GM18873 (cell line): ENCODE measurements around the gene EXOC6B.
"Not testable (repeated sequence)": the region's sequence is repeated elsewhere in the genome, so short reads cannot be mapped to it uniquely, and the experiment has no call there.

Source experiments
- ATAC-seq: cut with Tn5 transposase; IDR thresholded peaks from one replicate; pipeline ENCODE4 v1.9.1; 2021; ENCODE audit warnings: mild to moderate bottlenecking, moderate library complexity, moderate number of reproducible peaks; ENCODE audit not compliant: unreplicated experiment, low FRiP score

Gene EXOC6B

DNA sequence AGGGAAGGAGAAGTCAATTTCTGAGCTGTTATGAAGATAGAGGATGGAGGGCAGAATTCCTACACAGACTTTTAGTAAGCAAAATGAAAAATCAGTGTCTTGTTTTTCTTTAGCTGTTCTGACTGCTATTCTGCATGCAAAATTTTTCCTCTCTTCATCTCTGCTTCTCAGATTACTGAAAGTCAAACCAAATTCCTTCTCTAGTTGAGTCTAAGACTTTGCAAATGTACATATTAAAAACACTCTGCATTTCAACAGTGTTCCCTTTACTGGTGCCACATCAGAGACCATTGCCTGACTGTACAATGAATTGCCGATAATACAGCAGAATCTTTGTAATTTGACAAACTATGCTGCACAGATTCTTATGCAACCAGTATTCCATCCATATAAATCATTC, 198.8 kb downstream of the EXOC6B start:
- ATAC-seq = no peak

DNA sequence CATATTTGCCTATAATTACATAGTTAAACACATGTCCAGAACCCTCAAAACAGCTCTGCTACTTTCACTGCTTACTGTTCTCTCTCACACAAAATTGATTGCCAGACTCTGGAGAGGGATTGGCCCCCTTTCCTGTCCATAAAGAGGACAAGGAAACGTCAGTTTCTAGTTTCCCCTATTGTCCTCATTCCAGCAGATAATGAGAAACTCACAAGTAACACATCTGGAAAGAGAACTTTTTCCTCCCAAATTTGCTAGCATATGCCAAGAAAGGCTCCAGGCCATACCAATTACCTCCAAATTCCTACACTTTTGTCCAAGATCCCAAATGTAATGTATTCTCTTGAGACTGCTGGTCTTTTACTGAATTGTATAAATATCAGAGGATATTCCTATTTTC, 200.5 kb downstream of the EXOC6B start:
- no peak for ATAC-seq

DNA sequence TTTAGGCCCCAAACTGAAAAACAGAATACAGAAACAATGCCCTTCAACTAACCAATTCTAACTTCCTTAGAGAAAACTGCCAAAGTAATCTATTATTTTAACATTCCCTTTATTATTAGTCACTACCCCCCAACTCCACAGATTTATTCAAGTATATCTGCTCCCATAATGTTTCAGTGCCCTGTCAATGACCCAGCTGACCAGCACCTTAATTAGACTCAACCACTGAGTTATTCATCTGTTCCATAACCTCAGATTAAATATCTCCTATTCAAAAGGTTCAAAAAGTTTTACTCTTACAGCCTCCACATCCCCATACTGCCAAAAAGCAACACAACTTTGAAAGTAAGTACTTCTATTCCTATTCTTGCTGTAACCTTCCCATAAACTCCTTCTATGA, 202.4 kb downstream of the EXOC6B start:
- ATAC-seq = no peak

DNA sequence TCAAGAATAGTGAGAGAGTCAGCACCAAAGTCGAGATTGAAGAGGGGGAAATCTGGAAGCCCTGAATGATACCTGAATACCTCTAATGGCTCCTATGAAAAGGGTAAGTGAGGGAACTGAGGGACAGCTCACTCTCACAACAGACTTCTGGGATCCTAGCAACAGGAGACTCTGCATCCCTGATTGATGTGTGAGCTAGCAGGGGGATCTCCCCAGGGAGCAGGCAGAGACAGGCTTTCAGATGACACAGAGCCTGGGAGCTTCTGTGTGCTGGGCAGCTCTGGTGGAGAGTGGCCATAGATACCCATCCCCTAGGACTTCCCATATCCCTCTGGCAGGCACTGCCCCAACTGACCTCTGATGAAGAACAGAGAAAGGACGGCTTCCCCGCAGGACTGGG, 206.2 kb downstream of the EXOC6B start:
- no peak for ATAC-seq

DNA sequence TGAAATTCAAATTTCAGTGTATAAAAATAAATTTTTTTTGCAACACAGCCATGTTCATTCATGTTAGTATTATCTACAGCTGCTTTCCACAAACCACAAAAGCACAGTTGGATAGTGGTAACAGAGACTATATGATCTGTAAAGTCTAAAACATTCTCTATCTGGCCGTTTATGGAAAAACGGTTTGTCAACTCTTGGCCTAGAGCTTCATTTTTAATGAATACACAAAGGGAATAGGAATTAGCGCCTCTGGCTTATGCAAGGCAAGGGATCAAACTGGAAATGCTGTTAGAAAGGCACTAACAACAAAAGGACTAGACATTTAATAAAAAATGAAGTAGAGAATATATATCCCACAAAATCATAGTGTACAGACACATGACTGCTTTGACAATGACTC, 211.9 kb downstream of the EXOC6B start:
- ATAC-seq = no peak

DNA sequence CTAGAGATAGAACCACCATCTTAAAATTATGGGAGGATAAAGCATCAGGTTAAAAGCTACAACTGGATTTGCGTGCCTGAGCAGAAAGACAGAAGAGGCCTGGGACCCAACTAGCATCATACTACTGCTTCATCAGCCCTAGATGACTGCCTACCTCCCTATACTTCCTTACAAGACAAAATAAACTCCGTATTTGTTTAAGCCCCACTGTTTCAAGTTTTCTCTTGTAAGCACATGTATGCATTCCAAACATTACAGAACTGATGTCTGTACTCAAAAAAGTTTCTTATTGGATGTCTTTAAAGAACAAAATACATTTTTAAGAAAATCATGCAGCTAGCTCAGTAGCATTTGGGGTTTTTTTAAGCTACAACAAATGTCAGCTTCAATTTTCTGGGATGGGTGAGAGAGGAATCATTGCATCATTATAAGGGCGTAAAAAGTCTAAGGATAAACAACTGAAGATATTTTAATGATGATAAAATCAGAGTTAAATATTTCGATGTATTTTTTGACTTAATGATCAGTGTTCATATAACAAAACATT, 213.1 kb downstream of the EXOC6B start:
- no peak for ATAC-seq

DNA sequence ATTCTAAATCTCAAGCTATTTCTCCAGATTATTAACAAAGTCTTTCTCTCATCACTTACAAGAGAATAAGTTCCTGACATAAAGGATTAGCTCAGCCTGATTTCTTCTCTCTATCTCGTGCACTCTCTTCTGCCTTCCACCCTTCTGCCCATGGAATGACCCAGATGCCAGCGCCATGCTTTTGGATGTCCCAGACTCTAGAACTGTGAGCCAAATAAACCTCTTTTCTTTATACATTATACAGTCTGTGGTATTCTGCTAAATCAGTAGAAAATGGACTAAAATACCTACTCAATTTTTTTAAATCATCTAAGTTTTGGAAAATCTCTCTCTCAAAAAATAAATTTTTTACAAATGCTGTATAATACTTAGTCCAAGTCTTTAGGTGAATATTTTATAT, 218.6 kb downstream of the EXOC6B start:
- ATAC-seq = no peak

DNA sequence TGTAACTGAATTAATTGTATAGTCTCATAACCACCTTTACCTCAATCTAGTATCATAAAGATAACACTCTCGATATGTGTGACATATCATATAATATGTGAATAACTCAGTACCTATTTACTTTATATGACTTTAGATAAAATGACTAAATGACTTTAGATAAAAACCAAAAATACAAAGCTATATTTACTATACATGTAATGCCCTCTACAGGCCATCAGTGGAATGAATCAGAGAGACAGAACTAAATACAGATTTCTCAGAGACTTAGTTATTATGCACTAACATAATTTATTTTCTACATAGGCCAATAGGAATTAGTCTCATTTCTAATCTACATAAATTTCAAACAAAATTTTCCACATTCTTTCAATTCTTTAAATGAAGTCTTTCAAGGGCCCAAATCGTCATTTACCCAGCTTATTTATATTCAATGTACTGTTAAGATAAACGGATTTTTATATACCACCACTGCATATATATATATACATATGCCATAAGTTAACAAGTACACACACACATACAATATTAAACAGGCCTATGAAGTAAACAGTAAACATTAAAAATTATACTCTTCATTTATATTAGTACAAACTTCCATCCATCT, 219.9 kb downstream of the EXOC6B start:
- ATAC-seq = no peak

DNA sequence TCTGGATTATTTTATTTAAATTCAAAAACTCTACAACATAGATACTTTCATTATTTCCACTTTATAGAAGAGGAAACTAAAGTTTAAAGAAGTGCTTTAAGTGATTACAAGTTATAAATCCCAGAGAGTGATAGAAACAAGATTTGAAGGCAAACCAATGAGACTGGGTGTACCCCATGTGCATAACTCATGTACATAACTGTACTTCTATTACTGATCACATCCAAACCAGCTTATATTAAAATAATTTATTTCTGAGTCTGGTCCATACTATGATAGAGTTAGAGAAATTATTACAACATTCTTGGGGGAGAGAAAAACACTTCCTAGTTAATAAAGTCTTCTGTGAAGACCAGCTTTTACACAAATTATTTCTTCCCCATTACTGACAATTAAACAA, 221.4 kb downstream of the EXOC6B start:
- ATAC-seq = no peak

DNA sequence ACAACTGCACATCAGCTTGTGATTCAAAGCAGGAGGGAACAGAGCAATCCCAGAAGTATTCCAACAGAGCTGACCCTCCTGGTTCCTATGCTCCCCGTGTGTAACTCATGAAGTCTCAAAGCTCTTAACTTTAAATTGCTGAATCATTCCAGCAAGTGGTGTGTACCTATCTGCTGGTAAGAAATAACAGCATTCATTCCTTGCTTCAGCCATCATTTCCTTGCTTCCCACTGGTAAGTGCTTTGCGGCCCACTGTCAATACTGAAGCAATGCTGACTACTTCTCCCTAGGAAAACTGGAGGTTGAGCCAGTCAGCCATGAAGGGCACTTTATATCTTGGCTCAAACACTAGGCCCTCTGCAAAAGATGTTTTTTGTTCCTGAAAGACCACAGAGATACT, 222.4 kb downstream of the EXOC6B start:
- no peak for ATAC-seq

DNA sequence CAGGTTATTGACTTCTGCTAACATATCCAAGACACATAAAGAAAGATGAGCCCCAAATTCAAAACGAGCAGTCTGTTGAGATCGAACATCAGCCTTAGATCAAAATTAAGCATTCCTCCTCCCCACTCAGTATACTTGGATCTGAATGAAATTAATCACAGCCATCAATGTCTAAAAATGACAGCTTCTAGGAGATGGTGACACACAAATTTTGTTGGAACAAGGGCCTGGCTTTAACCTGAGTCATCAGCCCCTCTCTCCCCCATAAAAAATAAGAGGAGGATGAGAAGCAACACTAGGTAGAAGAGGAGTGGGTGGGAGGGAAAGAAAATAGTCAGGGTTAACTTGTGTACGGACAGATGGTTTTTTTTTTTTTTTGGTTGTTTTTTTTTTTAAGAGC, 223.1 kb downstream of the EXOC6B start:
- no peak for ATAC-seq

DNA sequence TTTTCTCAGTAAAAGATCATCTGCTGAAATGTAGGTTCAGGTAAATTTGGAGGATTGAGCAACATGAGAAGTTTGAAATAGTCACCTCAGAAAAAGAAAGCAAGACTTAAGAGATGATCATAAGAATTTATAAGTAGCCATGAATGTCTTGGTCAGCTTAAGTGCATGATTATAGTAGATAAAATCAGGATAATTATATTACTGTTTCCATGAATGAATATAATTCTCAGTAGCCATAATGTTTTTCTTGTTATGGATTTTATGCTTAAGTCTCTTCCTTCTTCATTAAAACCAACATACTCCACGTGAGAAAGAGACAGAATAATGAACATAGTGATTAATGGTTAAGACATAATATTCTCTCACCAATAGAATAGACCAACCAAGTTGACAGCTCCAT, 223.7 kb downstream of the EXOC6B start:
- no peak for ATAC-seq

DNA sequence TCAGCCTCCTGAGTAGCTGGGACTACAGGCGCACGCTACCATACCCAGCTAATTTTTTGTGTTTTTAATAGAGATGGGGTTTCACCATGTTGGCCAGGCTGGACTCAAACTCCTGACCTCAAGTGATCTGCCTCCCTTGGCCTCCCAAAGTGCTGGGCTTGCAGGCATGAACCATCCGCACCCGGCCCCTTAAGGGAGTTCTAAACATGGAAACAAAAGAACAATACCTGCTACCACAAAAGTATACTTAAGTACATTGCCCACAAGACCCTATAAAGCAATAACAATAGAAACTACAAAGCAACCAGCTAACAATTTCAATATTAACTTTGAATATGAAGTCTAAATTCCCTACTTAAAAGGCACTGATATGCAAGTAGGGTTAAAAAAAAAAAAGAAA, 242.0 kb downstream of the EXOC6B start:
- not testable (repeated sequence) for ATAC-seq

DNA sequence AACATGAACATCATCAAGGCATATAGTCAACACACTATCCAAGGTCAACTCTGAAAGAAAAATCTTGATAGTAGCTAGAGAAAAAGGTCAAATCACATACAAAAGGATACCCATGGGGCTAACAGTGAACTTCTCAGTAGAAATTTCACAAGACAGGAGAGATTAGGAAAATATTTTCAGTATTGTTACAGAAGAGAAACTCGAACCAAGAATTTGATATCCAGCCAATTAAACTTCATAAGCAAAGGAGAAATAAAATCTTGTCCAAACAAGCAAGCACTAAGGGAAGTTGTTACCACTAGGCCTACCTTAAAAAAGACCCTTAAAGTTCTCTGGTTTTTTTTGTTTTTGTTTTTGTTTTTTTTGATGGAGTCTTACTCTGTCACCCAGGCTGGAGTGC, 242.5 kb downstream of the EXOC6B start:
- no peak for ATAC-seq

DNA sequence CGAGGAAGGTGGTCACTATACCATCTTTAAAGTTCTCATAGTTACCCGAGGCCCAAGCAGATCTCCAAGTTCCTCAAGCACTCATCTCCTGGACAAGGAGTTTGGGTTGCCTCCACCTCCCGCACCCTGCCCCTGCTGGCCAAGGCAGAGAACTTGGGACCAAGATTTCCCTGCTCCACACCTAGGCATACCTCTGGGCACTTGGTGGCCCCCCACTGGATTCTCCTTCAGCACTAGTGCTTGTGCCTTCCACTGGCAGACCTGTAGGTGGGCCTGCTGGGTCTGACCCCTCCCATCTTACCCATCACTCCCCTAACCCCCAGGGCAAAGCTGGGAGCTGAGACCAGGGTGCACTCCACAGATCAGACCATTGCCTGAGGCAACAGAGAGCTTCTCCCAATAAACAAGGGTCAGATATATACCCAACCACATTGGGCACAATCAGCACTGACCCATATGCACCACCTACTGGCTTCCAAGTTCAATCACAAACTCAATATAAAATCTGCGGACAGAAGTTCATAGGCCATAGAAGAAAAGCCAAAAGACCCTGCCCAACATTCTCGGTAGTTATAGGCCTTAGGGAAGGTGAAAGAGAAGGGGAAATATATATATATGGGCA, 244.2 kb downstream of the EXOC6B start:
- ATAC-seq = no peak

DNA sequence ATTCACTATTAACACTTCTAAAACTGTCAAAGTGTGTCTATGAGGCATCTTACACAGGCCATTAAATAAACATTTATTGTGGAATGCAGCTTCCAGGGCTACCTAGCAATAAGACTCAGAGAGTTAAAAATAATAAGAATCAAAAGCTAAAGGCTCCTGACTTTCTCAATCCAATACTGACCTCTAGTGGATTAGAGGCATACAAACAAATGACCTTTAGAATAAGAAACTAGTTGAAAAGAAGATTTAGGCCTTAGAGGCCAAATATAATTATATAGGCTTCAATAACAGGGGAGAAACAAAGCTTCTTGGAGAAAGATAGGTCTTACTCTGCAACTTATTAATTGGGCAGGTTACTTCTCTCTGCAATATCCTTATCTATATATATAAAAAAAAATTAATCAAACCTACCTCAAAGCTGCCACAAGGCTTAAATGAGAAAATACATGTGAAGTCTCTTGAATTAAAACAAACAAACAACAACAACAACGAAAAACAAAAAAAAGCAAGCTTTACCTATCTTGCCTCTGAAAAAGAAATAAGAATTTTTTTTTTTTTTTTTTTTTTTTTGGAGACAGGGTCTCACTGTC, 246.1 kb downstream of the EXOC6B start:
- no peak for ATAC-seq

DNA sequence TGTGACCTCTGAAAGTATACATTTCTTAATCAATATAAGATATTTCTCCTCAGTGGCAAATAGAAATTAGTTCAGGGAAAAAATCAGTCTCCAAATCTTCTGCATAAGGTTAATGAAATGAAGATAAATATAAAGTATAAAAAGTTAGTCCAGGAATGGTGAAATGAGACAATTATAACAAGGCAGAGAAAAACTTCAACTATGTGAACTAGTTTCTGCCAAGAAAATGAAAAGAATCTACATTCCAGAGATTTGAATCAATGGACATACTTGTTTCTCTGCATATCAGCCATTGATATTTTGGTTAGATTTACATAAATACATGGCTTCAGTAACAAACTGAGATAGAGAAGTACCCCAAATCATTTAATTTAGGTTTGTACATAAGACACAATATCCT, 249.0 kb downstream of the EXOC6B start:
- no peak for ATAC-seq

DNA sequence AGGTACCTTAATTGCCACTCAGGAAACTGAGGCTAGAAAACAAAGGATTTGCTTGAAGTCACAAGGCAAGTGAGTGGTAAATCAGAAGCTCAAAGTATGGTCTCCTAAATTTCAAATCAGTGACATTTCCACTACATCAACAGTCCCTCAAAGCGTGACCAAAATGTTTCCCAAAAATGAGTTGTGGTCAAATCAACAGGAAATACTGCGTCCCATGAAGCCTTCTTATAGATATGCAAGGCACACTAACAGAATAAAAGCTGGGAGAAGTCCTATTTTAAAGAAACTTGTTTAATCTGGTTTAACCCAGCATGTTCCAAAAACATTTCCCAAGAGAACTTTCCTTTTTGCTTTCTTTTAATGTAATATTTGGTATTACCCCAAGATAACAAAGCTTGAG, 249.4 kb downstream of the EXOC6B start:
- no peak for ATAC-seq

DNA sequence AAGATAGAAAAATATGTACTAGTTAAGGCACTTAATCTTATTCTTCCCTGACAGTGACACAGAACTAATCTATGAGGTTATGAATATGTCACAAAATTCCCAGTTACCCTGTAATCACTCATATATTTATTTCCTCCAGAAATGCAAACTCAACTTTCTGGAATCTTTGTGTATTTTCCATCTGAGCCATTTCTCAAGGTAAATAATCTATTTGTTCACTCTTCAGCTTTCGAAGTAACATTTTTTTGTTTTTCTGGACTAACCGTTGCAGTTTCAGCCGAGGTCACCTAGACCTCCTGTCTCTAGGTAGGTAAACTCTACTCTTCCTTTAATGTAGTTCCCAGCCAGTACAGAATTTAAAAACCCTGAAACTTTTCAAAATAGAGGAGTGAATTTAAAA, 250.9 kb downstream of the EXOC6B start:
- ATAC-seq = no peak

DNA sequence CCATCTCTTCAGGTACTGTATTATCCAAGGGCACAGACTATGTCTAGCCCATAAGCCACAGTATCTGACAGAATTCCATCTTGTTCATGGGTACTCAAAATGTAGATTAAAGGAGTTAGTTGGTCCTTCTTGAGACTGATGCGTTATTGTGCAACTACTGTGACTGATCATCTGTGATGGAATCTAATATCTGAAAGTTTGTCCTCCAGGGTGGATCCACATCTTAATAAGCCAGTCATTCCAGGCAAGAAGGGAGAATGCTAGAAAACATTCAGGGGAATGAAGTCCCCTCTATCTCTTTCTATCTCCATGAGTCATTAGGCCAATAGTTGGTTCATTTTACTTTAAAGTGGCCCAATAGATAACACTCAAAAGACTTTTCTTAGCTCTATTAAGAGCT, 252.6 kb downstream of the EXOC6B start:
- no peak for ATAC-seq

DNA sequence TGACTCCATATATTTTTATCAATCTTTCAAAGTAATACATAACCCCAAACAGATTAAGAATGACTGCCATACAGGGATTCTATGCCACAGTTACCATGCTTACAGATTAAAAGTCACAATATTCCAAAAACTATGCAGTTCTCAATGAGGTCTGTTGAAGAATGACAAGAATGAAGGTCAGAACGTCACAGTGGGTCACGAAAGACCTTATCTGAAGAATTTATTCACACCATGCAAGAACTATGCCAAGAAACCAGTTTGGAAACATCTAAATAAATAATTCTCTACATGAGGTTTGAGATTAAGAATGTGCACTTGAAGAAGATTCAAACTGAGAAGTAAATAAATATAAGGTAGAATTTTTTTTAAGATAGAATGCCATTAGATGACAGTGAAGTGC, 253.3 kb downstream of the EXOC6B start:
- ATAC-seq = no peak

DNA sequence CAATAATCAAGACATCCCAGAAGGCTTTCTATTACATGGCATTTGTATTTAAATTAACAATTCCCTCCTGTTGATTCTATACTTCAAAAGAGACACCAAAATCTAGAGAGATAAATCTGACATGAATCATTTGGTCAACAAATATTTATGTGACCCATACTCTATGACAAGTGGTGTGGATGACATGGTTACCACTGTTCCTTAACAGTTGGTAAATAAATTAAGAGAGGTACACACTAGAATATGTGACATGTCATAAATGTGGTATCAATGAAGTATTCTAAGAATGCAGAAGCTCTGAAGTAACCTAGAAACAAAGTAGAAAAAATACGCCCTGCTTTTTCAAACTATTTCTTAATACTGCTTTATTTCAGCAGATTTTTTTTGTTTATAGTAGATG, 255.4 kb downstream of the EXOC6B start:
- no peak for ATAC-seq
